ENCODE results near the gene NUF2.
A peak's percentile ranks its signal among the peaks of the same experiment; 100 is the strongest.
"Not testable (repeated sequence)": the region's sequence is repeated elsewhere in the genome, so short reads cannot be mapped to it uniquely, and the experiment has no call there.

Gene NUF2

GRCh38 chr1:163337631-163338030, 15.9 kb downstream of the NUF2 start:
- no peak for DNase-seq

- DNase-seq, result peak in 1 of 3 donors; percentile 0
These were observed 24.6 kb downstream of the NUF2 start for GRCh38 chr1:163346326-163346870.

GRCh38 chr1:163347106-163347505, 25.4 kb downstream of the NUF2 start:
- DNase-seq, result no peak

- DNase-seq, result no peak
These were observed 30.2 kb downstream of the NUF2 start for GRCh38 chr1:163351912-163352311.

- DNase-seq, result no peak
These were observed 35.6 kb downstream of the NUF2 start for GRCh38 chr1:163357378-163357777.

GRCh38 chr1:163358172-163358571, 36.4 kb downstream of the NUF2 start:
- not testable (repeated sequence) for DNase-seq

- no peak for DNase-seq
These were observed 39.6 kb downstream of the NUF2 start for GRCh38 chr1:163361123-163361934.

- DNase-seq, result no peak
These were observed 43.4 kb downstream of the NUF2 start for GRCh38 chr1:163365186-163365585.

GRCh38 chr1:163366555-163366954, 44.8 kb downstream of the NUF2 start:
- no peak for DNase-seq

- DNase-seq, result no peak
These were observed 46.0 kb downstream of the NUF2 start for GRCh38 chr1:163367721-163368120.

GRCh38 chr1:163372576-163372975, 50.8 kb downstream of the NUF2 start:
- DNase-seq, result no peak

- DNase-seq, result no peak
These were observed 56.8 kb downstream of the NUF2 start for GRCh38 chr1:163378554-163378953.

- no peak for DNase-seq
These were observed 58.0 kb downstream of the NUF2 start for GRCh38 chr1:163379801-163380200.

- no peak for DNase-seq
These were observed 59.9 kb downstream of the NUF2 start for GRCh38 chr1:163381487-163382184.

GRCh38 chr1:163382395-163382794, 60.6 kb downstream of the NUF2 start:
- DNase-seq, result no peak

- no peak for DNase-seq
These were observed 65.4 kb downstream of the NUF2 start for GRCh38 chr1:163387146-163387545.

GRCh38 chr1:163388970-163389369, 67.2 kb downstream of the NUF2 start:
- DNase-seq, result no peak

- no peak for DNase-seq
These were observed 74.0 kb downstream of the NUF2 start for GRCh38 chr1:163395790-163396189.

GRCh38 chr1:163397451-163398200, 75.9 kb downstream of the NUF2 start:
- DNase-seq, result no peak

GRCh38 chr1:163399001-163399400, 77.2 kb downstream of the NUF2 start:
- DNase-seq, result no peak

- DNase-seq, result no peak
These were observed 78.3 kb downstream of the NUF2 start for GRCh38 chr1:163399976-163400601.

- no peak for DNase-seq
These were observed 79.5 kb downstream of the NUF2 start for GRCh38 chr1:163401211-163401610.
